Erythroblast (primary cell): Measurements from ENCODE around the gene SLC39A1.

ENCODE experiments used
- GATA1 ChIP-seq: IDR thresholded peaks from 2 replicates; pipeline ENCODE4 v1.6.1; 2011; ENCODE audit warnings: low read depth, mild to moderate bottlenecking, control low read depth, low read length, moderate library complexity
- POLR2A ChIP-seq: IDR thresholded peaks from 2 replicates; pipeline ENCODE4 v1.6.1; 2011; ENCODE audit warnings: mild to moderate bottlenecking, low read length

DNA sequence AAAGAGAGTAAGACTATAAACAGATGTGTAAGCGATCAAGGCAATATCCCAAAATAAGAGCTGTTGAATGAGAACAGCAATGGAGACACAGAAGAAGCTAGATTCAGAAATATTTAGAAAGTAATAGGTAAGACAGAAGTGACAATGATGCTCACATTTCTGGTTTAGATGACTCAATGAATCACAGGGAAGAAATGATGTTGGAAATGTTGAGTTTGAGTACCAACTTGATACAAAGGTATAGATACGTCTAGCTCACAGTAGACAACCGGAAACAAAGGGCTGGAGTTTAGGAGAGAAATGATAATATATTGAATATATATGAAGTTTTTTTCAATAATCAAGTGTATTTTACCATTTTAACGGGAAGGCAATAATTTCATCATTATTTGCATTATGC is 47.0 kb downstream of the SLC39A1 start:
- TF ChIP-seq POLR2A (no peak), GATA1 (no peak)
